ENCODE data around the gene AKAIN1.

DNA sequence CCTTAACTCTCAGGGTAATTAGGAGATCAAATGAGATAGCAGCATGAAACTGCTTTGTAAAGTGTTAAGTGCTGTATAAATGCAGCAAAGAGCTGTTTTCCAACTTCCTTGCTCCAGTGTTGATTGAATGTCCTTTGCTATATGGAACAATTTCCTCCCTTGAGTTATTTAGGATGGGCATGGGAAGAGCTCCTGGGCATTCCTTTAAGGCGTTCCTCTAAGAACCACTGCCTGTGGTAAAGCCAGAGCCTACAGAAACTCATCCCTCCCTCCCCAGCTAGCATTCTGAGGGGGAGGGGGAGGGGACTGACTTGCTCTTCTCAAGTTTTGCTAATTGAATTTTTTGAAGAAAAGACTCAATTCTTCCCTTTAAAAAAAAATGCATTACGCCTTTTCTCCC is 1.4 kb downstream of the AKAIN1 start:
- no peak for TF ChIP-seq EP300 (IDR thresholded peaks at IDR 0.05)
- TF ChIP-seq, protein P1, sequence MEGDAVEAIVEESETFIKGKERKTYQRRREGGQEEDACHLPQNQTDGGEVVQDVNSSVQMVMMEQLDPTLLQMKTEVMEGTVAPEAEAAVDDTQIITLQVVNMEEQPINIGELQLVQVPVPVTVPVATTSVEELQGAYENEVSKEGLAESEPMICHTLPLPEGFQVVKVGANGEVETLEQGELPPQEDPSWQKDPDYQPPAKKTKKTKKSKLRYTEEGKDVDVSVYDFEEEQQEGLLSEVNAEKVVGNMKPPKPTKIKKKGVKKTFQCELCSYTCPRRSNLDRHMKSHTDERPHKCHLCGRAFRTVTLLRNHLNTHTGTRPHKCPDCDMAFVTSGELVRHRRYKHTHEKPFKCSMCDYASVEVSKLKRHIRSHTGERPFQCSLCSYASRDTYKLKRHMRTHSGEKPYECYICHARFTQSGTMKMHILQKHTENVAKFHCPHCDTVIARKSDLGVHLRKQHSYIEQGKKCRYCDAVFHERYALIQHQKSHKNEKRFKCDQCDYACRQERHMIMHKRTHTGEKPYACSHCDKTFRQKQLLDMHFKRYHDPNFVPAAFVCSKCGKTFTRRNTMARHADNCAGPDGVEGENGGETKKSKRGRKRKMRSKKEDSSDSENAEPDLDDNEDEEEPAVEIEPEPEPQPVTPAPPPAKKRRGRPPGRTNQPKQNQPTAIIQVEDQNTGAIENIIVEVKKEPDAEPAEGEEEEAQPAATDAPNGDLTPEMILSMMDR (IDR thresholded peaks at IDR 0.05), result no peak
